Natural killer cell treated with Interleukin-12 subunit alpha and Interleukin-12 subunit beta and Interleukin-15 and Interleukin-18, amount 100 ng/mL, for 72 hours (primary cell): ENCODE measurements around the gene IL1RAPL2. TPM values are rescaled to one million over a fixed set of nuclear protein-coding genes. Genes with fewer than 3 reads are reported as not detected.
A peak's percentile ranks its signal among the peaks of the same experiment; 100 is the strongest.
"Not testable (repeated sequence)": the region's sequence is repeated elsewhere in the genome, so short reads cannot be mapped to it uniquely, and the experiment has no call there.

Experiments used
- ATAC-seq, 2 donors: fragments of 150-1000 bp; cut with Tn5 transposase in 1 of 2; sonication (Bioruptor Pico), chemical (Tn5 transposase) in 1 of 2; 2 replicates each; pipeline ENCODE4 v1.10.0; 2021
- DNase-seq: peaks from one replicate; pipeline ENCODE4 v3.0.0; 2022; ENCODE audit warnings: low spot score
- H3K27ac Mint-ChIP-seq, 2 donors: 1 replicate in 1 of 2; 2 replicates in 1 of 2; pipeline ENCODE4 v1.8.0; 2022; ENCODE audit warnings: mixed read lengths in 2 of 2, mild to moderate bottlenecking in 1 of 2, moderate library complexity in 1 of 2
- H3K27me3 Mint-ChIP-seq, 2 donors: 1 replicate in 1 of 2; 2 replicates in 1 of 2; pipeline ENCODE4 v1.8.0; 2022; ENCODE audit warnings: mixed read lengths in 2 of 2
- H3K36me3 Mint-ChIP-seq: one replicate; pipeline ENCODE4 v1.8.0; 2022; ENCODE audit warnings: mixed read lengths
- H3K4me1 Mint-ChIP-seq, 2 donors: 1 replicate in 1 of 2; 2 replicates in 1 of 2; pipeline ENCODE4 v1.8.0; 2022; ENCODE audit warnings: low read depth in 2 of 2, mixed read lengths in 2 of 2, mild to moderate bottlenecking in 1 of 2
- H3K4me3 Mint-ChIP-seq: one replicate; pipeline ENCODE4 v1.8.0; 2022; ENCODE audit warnings: mixed read lengths
- H3K9me3 Mint-ChIP-seq: 2 replicates; pipeline ENCODE4 v1.8.0; 2022; ENCODE audit warnings: mixed read lengths
- total RNA-seq, 2 donors: library from RNA; stranded (reverse); gene quantifications; one replicate each; pipeline ENCODE4 v1.2.3, GENCODE V29; 2022

Gene IL1RAPL2
- total RNA-seq, 2 donors from 2014 or later: not detected

- no peak for DNase-seq
- peaks cover 8% of the 10 kb centered on the region for H3K36me3 Mint-ChIP-seq
- no peak overlapping the region for H3K27ac Mint-ChIP-seq
- H3K4me3 Mint-ChIP-seq: no peak overlapping the region
- no peaks in the 10 kb centered on the region for H3K4me1 Mint-ChIP-seq
- no peak for ATAC-seq
- peaks cover 8% of the 10 kb centered on the region for H3K9me3 Mint-ChIP-seq
- H3K27me3 Mint-ChIP-seq: peaks cover 0 to 6% of the 10 kb centered on the region in 2 donors
These were observed 276.6 kb downstream of the IL1RAPL2 start for GRCh38 chrX:104842646-104843045.

DNA sequence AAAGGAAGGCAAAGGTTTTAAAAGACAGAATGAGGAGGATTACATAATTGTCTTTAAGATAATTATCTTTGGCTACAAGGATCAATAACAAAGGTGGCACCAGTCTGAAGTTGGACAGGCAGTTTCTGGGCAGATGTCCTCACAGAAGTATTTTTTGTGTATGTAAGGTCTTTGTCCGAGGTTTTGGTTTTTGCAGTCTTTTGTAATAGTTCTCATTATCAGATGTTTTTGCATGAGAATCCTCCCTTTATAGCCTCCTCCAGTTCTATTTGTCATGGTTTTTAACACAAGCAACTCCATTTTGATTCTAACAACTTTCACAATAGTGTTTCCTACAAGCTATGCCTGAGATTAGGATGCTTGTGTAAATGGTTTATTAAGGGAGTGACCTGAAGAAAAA, 286.2 kb downstream of the IL1RAPL2 start:
- Mint-ChIP-seq H3K4me1 (no peaks in the 10 kb centered on the region), H3K36me3 (no peaks in the 10 kb centered on the region), H3K27me3 (peaks cover 0 to 3% of the 10 kb centered on the region in 2 donors), H3K4me3 (no peak overlapping the region), H3K9me3 (peaks cover 4% of the 10 kb centered on the region), H3K27ac (no peak overlapping the region)
- no peak for ATAC-seq
- DNase-seq: no peak

DNA sequence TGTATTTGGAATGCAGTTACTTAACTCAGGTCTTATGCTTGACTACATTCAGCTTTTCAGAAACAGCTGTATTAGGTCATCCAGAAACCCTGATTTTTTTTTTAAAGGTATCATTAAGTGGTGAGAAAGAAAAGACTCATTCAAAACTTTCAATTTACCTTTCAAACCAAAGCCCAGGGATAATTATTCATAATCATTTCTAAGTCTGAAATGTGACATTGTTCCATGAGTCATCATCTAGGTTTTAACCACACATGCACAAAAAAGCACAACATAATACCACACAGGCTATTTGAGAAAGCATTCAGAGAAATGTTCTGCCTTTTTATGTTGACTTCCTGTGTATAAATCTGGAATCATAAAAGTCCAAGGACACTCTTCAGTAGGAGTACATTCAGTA, 288.2 kb downstream of the IL1RAPL2 start:
- Mint-ChIP-seq H3K27ac (no peak overlapping the region), H3K4me1 (no peaks in the 10 kb centered on the region), H3K27me3 (peaks cover 0 to 3% of the 10 kb centered on the region in 2 donors), H3K9me3 (peaks cover 4% of the 10 kb centered on the region), H3K36me3 (no peaks in the 10 kb centered on the region), H3K4me3 (no peak overlapping the region)
- DNase-seq (no peak), ATAC-seq (no peak)

GRCh38 chrX:104854790-104855340, 288.9 kb downstream of the IL1RAPL2 start:
- no peak for ATAC-seq
- DNase-seq: no peak
- H3K4me3 Mint-ChIP-seq: no peak overlapping the region
- no peaks in the 10 kb centered on the region for H3K4me1 Mint-ChIP-seq
- H3K27ac Mint-ChIP-seq: no peak overlapping the region
- H3K36me3 Mint-ChIP-seq: no peaks in the 10 kb centered on the region
- H3K27me3 Mint-ChIP-seq: peaks cover 0 to 3% of the 10 kb centered on the region in 2 donors
- H3K9me3 Mint-ChIP-seq: peaks cover 4% of the 10 kb centered on the region

DNA sequence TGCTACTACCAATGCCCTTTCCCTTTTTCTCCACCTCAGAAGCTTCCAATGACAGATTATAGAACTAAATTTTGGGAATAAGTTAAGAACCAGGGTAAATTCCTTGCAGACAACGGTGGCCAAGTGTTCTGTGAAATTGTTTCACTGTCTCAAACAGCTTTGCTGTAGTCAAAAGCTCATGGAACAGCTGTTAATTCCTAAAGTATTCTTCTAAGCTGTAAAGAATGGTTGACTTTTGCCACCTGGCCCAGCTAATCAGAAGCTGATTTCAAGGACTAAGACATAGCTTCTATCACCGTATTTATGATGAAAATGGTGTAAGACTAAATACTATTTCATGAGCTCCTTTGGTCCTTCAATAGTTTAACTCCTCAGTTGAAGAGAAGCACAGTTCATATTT, 297.5 kb downstream of the IL1RAPL2 start:
- DNase-seq (no peak), ATAC-seq (no peak)
- H3K27ac Mint-ChIP-seq: no peak overlapping the region
- H3K4me1 Mint-ChIP-seq: no peaks in the 10 kb centered on the region
- no peaks in the 10 kb centered on the region for H3K27me3 Mint-ChIP-seq
- peaks cover 3% of the 10 kb centered on the region for H3K9me3 Mint-ChIP-seq
- no peak overlapping the region for H3K4me3 Mint-ChIP-seq
- H3K36me3 Mint-ChIP-seq: no peaks in the 10 kb centered on the region

- Mint-ChIP-seq H3K27me3 (no peaks in the 10 kb centered on the region), H3K9me3 (peaks cover 3% of the 10 kb centered on the region), H3K4me3 (no peak overlapping the region), H3K4me1 (no peaks in the 10 kb centered on the region), H3K36me3 (no peaks in the 10 kb centered on the region), H3K27ac (no peak overlapping the region)
- no peak for ATAC-seq
- no peak for DNase-seq
These were observed 298.3 kb downstream of the IL1RAPL2 start for GRCh38 chrX:104864296-104864695.

DNA sequence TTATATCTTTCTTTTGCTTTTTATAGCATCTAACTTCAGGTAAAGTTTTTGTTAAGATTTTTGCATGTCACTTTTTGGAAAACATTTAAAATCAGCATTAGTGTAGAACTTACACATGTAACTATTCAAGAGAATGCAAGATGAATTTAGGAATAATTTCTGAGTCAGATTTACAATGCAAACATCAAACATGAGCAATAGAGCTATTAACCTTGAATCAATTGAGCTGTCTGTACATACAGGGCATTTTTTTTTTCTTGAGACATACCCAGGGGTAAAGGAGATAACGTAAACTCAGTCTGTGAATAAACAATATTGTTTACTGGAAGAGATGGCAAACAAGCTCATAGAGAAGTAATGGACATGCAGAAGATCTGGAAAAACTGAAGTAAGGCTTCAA, 311.5 kb downstream of the IL1RAPL2 start:
- no peaks in the 10 kb centered on the region for H3K9me3 Mint-ChIP-seq
- H3K27ac Mint-ChIP-seq: no peak overlapping the region
- DNase-seq (no peak), ATAC-seq (no peak)
- no peaks in the 10 kb centered on the region for H3K27me3 Mint-ChIP-seq
- H3K4me1 Mint-ChIP-seq: no peaks in the 10 kb centered on the region
- H3K36me3 Mint-ChIP-seq: no peaks in the 10 kb centered on the region
- H3K4me3 Mint-ChIP-seq: no peak overlapping the region

- ATAC-seq (no peak), DNase-seq (no peak)
- Mint-ChIP-seq H3K27ac (no peak overlapping the region), H3K27me3 (peaks cover 0 to 6% of the 10 kb centered on the region in 2 donors), H3K4me1 (no peaks in the 10 kb centered on the region), H3K4me3 (no peak overlapping the region), H3K36me3 (no peaks in the 10 kb centered on the region), H3K9me3 (no peaks in the 10 kb centered on the region)
These were observed 336.1 kb downstream of the IL1RAPL2 start for GRCh38 chrX:104902070-104902469.

GRCh38 chrX:104909694-104910093, 343.7 kb downstream of the IL1RAPL2 start:
- not testable (repeated sequence) for H3K9me3 Mint-ChIP-seq, H3K4me1 Mint-ChIP-seq, H3K36me3 Mint-ChIP-seq, H3K4me3 Mint-ChIP-seq, H3K27ac Mint-ChIP-seq, H3K27me3 Mint-ChIP-seq, ATAC-seq, DNase-seq

DNA sequence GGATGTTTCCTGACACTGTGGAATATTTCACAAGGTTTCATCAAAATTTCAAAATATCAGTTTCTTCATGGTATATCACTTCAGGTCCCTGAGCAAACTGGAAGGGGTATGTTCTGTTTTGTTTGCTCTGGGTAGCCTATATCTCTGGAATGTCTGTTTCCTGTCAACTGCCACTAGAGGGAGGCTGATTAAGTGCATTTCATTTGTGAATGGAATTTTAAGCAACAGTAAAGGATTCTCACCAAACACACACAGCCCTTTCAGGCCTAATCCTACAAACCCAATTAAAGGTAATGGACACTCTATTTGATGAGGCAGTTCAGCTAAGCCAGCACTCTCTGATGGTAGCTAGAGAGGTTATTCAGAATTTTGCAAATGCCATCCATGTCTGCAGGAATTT, 347.3 kb downstream of the IL1RAPL2 start:
- peaks cover 0 to 6% of the 10 kb centered on the region in 2 donors for H3K27me3 Mint-ChIP-seq
- H3K27ac Mint-ChIP-seq: no peak overlapping the region
- DNase-seq: no peak
- no peak overlapping the region for H3K4me3 Mint-ChIP-seq
- no peaks in the 10 kb centered on the region for H3K4me1 Mint-ChIP-seq
- H3K36me3 Mint-ChIP-seq: no peaks in the 10 kb centered on the region
- H3K9me3 Mint-ChIP-seq: no peaks in the 10 kb centered on the region
- ATAC-seq: no peak

DNA sequence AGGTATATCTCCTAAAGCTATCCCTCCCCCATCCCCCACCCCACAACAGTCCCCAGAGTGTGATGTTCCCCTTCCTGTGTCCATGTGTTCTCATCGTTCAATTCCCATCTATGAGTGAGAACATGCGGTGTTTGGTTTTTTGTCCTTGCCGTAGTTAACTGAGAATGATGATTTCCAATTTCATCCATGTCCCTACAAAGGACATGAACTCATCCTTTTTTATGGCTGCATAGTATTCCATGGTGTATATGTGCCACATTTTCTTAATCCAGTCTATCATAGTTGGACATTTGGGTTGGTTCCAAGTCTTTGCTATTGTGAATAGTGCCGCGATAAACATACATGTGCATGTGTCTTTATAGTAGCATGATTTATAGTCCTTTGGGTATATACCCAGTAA, 348.7 kb downstream of the IL1RAPL2 start:
- H3K27ac Mint-ChIP-seq, H3K4me3 Mint-ChIP-seq, H3K4me1 Mint-ChIP-seq, DNase-seq, H3K9me3 Mint-ChIP-seq, ATAC-seq, H3K36me3 Mint-ChIP-seq, H3K27me3 Mint-ChIP-seq: not testable (repeated sequence)

DNA sequence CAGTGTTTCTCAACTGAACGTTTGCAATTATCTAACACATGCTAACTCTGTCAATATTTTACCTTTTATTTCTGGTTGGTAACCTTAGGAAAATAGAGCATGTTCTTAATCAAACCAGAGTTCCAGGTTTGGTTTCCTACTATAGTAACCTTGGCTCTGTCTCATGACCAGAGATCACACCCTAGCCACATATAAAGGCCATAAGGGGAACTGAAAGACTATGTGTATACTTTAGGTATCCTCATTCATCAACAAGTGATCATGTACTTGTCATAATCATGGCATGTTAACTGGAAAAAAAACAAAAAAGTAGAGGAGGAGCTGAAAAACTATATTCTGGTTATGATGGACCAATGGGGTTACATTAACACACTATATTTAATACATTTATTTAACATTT, 352.1 kb downstream of the IL1RAPL2 start:
- Mint-ChIP-seq H3K27ac (no peak overlapping the region), H3K9me3 (no peaks in the 10 kb centered on the region), H3K4me1 (peaks cover 0 to 5% of the 10 kb centered on the region in 2 donors), H3K4me3 (no peak overlapping the region), H3K36me3 (no peaks in the 10 kb centered on the region), H3K27me3 (peaks cover 0 to 4% of the 10 kb centered on the region in 2 donors)
- no peak for ATAC-seq
- DNase-seq: no peak

GRCh38 chrX:104921584-104922205, 355.7 kb downstream of the IL1RAPL2 start:
- DNase-seq: no peak

DNA sequence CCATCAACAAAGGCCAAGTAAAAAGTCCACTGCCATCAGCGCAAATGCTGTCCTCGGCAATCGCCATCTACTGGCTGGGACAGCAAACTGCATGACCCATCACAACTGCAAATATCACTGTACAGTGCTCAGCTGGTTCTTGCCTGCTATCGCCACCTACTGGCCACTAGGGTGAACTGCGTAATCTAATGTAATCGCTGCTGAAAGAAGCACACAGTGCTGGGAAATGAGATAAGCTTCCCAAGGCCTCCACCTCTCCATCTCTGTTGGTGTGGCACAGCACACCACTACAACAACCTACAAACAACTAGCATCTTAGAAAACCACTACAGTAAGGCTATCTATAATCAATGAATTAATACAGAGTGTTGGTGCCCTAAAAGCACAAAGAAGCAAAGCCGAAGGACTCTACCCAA, 356.2 kb downstream of the IL1RAPL2 start:
- no peaks in the 10 kb centered on the region for H3K9me3 Mint-ChIP-seq
- H3K4me1 Mint-ChIP-seq: peaks cover 0 to 5% of the 10 kb centered on the region in 2 donors
- H3K4me3 Mint-ChIP-seq: no peak overlapping the region
- no peak overlapping the region for H3K27ac Mint-ChIP-seq
- peak in 1 of 2 donors; percentile 91 for ATAC-seq
- peak; percentile 67 for DNase-seq
- no peaks in the 10 kb centered on the region for H3K36me3 Mint-ChIP-seq
- H3K27me3 Mint-ChIP-seq: peaks cover 0 to 10% of the 10 kb centered on the region in 2 donors

More at GRCh38 chrX:104921584-104922205, 355.7 kb downstream of the IL1RAPL2 start:
- Mint-ChIP-seq H3K9me3 (no peaks in the 10 kb centered on the region), H3K27ac (no peak overlapping the region), H3K27me3 (peaks cover 0 to 10% of the 10 kb centered on the region in 2 donors), H3K4me3 (no peak overlapping the region), H3K4me1 (peaks cover 0 to 5% of the 10 kb centered on the region in 2 donors), H3K36me3 (no peaks in the 10 kb centered on the region)
- peak in 1 of 2 donors; percentile 32 for ATAC-seq

- H3K36me3 Mint-ChIP-seq: no peaks in the 10 kb centered on the region
- H3K4me3 Mint-ChIP-seq: no peak overlapping the region
- no peak for DNase-seq
- H3K4me1 Mint-ChIP-seq: no peaks in the 10 kb centered on the region
- peaks cover 0 to 10% of the 10 kb centered on the region in 2 donors for H3K27me3 Mint-ChIP-seq
- H3K27ac Mint-ChIP-seq: no peak overlapping the region
- ATAC-seq: no peak
- no peaks in the 10 kb centered on the region for H3K9me3 Mint-ChIP-seq
These were observed 363.3 kb downstream of the IL1RAPL2 start for GRCh38 chrX:104929324-104929723.
